GM21786 (cell line): Measurements from ENCODE around the gene TCF7L2.
"Not testable (repeated sequence)": the region's sequence is repeated elsewhere in the genome, so short reads cannot be mapped to it uniquely, and the experiment has no call there.

Experiments used
- ATAC-seq: cut with Tn5 transposase; IDR thresholded peaks from one replicate; pipeline ENCODE4 v1.9.1; 2021; ENCODE audit not compliant: unreplicated experiment

Gene TCF7L2

DNA sequence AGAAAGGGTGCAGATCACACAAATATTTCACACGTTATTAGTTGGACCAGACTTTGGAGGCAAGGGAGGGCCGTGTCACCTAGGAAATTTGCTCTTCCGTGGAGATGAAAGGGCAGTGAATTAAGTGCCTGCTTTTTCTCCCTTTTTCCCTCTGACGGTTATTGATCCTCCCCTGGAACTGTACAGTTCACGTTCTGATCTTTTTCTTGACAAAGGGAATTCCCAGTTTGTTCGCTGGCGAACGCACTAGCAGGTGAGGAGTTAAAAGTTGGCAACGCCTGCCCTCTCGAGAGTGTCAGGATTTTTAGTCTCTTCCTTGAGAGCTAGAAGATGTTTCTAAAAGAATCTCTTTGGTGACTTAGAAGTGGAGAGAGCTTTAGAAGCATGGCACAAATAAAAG lies 111.5 kb downstream of the TCF7L2 start:
- ATAC-seq = no peak

DNA sequence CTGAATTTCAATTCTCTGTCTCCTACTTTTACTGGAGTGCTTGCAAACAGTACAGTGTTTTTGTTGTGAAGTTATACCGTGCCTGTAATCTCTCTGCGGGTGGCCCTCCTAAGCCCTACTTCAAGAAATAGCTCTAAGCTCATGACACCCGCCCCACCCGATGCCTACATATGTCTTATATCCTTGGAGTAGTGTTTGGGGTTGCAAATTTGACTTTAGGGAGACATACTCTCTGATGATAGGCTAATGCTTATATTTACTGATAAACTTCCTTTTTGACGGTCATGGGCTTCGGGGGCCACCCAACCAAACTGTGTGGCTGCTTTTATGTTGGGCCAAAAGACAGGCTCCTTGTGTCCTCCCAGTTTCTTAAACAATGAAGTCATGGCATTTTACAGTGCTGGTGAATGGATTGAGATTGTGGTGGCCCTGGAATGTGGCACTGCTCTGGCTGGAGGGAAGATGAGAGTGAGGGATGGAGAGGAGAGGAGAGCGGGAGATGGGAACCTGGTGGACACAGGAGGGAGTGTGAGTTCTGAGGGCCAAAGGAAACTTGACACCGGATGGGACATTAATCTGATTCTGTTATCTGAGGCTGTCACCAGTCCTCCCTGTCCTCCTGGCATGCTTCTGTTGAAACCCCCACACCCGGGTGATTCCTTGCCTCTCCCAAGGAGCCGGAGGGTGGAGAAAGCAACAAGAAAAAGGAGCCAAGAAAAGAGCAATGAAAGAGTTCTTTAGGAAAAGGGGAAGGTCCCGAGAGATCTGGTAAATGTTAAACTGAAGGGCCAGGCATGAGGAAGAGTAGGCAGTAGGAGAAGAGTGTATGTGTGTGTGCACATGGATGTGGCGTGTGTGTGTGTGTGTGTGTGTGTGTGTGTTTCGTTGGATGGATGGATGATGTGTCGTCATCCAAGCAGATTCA lies 113.3 kb downstream of the TCF7L2 start:
- no peak for ATAC-seq

GRCh38 chr10:113064039-113064438 lies 114.0 kb downstream of the TCF7L2 start:
- ATAC-seq = no peak

- not testable (repeated sequence) for ATAC-seq
These were observed 116.1 kb downstream of the TCF7L2 start for GRCh38 chr10:113066120-113066519.

DNA sequence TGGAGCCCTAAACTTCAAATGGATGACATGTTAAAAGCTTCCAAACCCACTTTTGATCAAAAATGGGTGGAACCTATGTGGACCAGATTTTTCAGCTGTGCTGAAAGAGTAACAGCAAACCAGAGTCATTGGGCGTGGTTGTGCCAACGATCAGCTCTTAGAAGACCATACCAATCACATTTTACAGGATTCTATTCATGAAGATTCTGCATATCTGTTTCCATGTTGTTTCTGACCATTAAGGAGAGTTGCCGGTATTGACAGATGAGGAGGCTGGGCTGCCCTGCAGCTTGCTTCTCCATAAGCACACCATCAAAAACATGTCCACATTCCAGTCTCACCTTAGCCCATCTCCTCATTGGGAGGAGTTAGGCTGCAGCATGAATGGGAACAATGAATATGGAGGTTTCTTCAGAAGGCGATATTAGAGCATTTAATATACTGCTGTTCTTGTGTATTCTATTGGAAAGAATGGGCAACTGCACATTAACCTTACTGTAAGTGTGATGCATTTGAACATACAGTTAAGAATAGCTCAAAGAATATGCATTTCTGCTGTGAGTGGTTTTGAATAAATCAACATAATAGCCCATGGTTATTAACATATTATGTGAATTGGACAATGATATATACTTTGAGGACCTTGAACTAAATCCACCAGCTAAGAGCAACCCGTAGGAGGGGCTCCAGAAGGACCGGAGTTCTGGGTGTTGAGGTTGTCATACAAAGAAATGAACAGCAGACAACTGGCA lies 116.7 kb downstream of the TCF7L2 start:
- ATAC-seq = no peak

DNA sequence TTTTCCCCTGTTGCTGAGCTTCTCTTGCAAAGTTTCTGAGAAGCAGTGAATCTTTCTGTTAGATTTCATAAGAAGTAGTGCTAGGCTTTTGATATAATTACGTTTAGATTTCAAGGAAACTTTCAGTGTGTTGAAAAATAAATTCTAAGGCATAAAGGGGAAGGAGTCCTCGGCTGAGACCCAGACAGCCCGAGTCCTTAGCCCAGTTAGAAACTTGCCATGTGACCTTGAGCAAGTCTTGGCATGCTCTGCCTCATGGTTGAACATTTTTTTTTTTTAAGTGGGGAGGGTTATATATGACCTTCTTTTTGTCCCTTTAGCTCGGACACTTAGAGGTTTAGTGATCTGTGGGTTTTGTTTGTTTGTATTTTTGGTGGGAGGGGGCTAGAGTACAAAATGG lies 117.5 kb downstream of the TCF7L2 start:
- no peak for ATAC-seq

GRCh38 chr10:113068178-113068890 lies 118.3 kb downstream of the TCF7L2 start:
- no peak for ATAC-seq

DNA sequence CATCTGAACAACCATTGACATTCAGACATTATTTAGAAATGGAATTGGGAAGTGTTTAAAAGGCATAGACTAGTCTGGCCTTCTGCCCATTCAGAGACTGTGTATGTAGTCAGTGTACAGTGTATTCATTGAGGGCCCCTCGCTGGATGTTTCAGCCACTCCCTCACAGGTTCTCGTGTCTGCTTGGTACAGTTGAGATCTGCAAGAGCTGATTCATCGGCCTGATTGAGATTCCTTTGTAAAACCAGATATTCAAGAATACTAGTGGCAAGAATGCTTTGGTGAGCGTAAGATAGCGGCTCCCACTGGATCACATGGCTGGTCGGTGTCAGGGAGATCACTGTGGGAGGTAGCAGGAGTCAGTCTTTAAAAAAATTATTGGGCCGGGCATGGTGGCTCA lies 119.5 kb downstream of the TCF7L2 start:
- no peak for ATAC-seq

GRCh38 chr10:113071446-113071845 lies 121.4 kb downstream of the TCF7L2 start:
- no peak for ATAC-seq

GRCh38 chr10:113073549-113074189 lies 123.6 kb downstream of the TCF7L2 start:
- no peak for ATAC-seq

DNA sequence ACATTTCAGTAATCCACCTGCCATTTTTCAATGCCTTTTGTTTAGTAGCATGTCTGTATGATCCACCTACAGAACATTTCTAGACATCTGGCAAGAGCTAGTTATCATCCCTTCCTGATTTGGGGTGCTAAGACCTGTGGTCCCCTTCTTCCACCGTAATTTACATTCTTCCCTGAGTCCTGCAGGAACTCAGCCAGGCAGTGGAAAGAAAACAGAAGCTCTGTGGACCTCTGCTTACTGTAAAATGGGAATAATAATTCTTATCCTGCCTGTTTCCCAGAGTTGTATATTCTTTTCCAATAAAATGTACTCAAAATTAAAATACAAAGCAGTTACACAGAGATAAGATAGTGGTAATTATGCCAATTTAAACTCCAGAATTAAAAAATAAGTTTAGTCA lies 126.9 kb downstream of the TCF7L2 start:
- ATAC-seq = no peak

DNA sequence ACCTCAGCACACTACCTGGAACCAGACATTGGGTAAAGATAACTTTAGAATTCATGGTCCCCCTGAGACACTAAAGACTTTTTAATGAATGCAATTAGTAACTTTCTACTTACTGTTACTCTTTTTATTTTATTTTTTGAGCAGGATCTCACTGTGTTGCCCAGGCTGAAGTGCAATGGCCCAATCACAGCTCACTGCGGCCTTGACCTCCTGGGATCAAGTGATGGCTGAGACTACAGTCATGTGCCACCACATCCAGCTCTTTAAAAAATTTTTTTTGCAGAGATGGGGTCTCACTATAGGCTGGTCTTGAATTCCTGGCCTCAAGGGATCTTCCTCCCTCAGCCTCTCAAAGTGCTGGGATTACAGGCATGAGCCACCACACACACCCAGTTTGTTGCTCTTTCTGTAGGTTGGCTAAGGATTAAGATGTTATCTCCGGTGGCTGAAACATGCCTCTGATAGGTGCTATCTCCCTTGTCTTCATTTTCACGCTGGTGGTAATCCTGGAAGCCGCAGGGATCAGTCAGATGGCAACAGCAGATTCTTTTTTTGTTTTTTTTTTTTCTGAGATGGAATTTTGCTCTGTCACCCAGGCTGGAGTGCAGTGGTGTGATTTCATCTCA lies 128.3 kb downstream of the TCF7L2 start:
- ATAC-seq = no peak

GRCh38 chr10:113080061-113080924 lies 130.2 kb downstream of the TCF7L2 start:
- no peak for ATAC-seq

- no peak for ATAC-seq
These were observed 130.8 kb downstream of the TCF7L2 start for GRCh38 chr10:113080925-113081229.

DNA sequence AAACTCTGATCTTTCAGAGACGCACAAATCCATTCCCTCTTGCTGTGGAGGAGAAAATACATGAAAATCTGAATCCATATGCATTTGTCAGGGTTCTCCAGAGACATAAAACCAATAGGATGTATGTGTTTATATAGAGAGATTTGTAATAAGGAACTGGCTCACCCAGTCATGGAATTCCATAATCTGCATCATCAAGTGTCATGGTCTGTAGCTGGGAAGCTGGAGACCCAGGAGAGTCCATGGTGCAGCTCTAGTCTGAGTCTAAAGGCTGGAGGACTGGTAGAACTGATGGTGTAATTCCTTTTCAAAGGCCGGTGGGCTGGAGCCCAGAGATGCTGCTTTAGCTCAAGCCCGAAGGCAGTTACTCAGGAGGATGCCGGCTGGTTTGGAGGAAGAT lies 134.0 kb downstream of the TCF7L2 start:
- no peak for ATAC-seq

DNA sequence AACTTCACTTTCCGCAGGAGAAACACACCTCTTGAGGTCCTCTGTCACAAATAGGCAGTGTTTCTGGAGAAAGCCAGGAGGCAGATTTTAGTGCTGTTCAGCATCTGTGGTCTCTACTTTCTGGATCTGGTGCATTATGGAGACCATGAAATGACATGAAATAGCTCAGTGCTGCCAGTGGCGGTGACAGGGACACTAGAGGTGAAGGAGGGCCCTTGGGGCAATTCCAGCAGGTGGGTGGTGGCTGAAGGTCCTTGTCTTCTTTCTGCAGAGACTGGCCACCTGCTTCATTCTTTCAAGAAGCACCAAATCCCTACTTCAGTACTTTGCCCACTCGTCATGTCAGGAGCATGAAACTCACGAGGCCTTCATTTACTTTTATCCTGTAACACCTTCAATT lies 135.7 kb downstream of the TCF7L2 start:
- ATAC-seq = no peak

DNA sequence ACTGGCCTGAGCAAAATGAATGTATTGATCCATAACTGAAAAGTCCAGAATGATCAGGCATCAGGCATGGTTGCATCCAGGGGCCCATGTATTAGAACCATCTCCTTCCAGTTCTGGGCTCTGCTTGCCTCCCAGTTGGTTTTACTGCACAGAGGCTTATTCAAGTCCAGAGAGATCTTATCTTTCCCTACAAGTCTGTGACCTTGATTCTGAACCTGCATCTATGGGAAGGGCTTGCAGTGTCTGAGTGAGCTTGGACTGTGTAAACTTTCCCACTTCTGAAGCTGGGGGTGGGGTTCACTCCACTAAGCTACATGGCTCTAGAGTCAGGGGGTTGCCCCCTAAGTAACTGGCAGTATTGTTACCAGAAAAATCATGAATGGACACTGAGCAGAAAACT lies 136.2 kb downstream of the TCF7L2 start:
- ATAC-seq = no peak

DNA sequence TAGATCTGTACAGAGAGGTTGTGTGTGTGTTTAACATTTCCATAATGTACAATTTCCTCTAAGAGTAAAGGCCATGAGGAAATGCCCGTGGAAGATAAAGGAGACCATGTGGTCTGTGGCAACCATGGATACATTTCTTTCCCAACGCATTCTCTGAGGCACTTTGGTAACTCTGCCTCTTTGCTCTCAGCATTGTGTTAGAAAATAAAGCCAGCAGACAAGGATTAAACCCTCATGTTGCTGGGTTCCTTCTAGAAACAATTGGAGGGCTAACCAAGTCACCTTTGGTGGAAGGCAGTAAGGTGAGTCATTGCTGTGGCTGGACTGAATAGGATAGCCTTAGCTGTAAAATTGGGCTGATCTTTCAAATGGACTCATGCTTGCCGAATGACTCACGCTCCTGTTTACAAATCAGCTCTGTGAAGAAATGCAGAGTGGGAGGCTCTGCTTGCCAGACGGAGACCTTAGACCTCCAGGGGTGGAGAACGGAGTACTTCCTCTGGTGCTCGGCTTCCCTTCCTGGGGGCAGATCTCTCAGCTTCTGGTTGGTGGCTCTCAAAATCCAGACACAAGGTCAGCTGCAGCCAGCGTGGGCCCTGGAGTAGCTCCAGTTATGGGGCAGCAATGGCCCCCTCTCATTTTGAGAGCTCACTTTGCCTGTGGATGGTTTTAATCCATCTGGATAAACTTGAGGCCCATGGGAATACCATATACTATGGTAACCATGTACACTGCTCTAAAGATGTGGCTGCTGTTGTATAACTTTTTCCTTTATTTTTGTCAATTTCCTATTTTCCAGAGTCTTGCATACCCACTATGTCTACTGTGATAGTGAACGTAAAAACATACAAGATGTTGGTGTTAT lies 137.3 kb downstream of the TCF7L2 start:
- ATAC-seq = no peak

DNA sequence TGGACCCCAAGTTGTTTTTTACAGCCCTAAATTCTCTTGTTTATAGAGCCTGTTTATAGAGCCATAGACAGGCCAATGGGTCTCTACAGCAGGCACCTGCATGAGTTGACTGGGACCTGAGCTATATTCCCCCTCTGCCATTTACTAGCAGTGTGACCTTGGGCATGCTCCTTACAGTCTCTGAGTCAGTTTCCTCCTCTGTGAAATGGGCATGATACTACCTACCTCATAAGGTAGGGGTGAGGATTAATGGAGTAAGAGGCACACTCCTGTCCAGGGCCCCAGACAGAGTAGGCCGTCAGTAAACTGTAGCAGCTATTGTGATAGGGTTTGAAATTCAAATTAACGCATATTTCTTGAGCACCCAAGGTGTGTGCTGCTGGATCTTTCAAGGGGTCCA lies 138.1 kb downstream of the TCF7L2 start:
- ATAC-seq = no peak
